Keratinocyte (primary cell): ENCODE data around the gene BMF.

Experiments used
- EZH2 ChIP-seq: IDR thresholded peaks from one replicate; pipeline ENCODE4 v1.6.1; 2012; ENCODE audit warnings: inconsistent platforms, mild to moderate bottlenecking, low read length, moderate library complexity
- TF ChIP-seq, protein P1 (sequence below), 3 experiments: IDR thresholded peaks in 1 of 3; conservative IDR thresholded peaks in 1 of 3; optimal IDR thresholded peaks in 1 of 3; 2 replicates in 2 of 3; 3 replicates in 1 of 3; pipeline versions ENCODE3 to v1.5.1; 2011; ENCODE audit warnings: low read length in 3 of 3, mild to moderate bottlenecking in 3 of 3, moderate library complexity in 2 of 3, control low read depth in 1 of 3, inconsistent platforms in 1 of 3; ENCODE audit not compliant: insufficient read depth in 2 of 3; ENCODE audit errors: extremely low read depth in 1 of 3

- TF ChIP-seq, protein P1, sequence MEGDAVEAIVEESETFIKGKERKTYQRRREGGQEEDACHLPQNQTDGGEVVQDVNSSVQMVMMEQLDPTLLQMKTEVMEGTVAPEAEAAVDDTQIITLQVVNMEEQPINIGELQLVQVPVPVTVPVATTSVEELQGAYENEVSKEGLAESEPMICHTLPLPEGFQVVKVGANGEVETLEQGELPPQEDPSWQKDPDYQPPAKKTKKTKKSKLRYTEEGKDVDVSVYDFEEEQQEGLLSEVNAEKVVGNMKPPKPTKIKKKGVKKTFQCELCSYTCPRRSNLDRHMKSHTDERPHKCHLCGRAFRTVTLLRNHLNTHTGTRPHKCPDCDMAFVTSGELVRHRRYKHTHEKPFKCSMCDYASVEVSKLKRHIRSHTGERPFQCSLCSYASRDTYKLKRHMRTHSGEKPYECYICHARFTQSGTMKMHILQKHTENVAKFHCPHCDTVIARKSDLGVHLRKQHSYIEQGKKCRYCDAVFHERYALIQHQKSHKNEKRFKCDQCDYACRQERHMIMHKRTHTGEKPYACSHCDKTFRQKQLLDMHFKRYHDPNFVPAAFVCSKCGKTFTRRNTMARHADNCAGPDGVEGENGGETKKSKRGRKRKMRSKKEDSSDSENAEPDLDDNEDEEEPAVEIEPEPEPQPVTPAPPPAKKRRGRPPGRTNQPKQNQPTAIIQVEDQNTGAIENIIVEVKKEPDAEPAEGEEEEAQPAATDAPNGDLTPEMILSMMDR (optimal IDR thresholded peaks at IDR 0.05 in 1 of 3, IDR thresholded peaks at IDR 0.05 in 1 of 3, conservative IDR thresholded peaks at IDR 0.05 in 1 of 3; ENCODE audit: extremely low read depth in 1 of 3, insufficient read depth in 2 of 3, low read length in 3 of 3) = no peak
- no peak for TF ChIP-seq EZH2
Measured at GRCh38 chr15:40087991-40088928, 20.4 kb downstream of the BMF start.
